CD4-positive, alpha-beta T cell treated with Interleukin-4 for 1 hour (primary cell): ENCODE results near the gene LRBA.

Experiments
- DNase-seq, 2 donors: peaks; one replicate each; pipeline ENCODE4 v3.0.0-alpha.2; 2020 to 2022

Gene LRBA

DNA sequence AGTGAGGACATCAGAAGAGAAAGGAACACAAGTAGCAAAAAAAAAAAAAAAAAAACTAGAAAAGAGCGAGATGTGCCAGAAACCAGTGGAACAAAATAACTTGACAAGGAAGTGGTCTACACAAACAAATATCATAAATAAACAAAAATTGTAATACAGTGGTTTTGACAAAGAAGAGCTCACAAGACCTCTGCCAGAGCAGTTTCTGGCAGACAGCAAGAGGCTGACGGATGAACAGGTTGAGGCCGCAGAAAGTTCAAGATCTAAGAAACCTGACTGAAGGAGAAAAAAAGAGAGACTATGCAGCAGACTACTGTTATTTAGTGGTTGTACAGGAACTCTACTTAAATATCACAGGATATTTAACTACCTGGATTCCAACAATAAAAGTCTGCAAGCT lies 367.0 kb downstream of the LRBA start:
- no peak for DNase-seq

- DNase-seq, result no peak
These were observed 368.1 kb downstream of the LRBA start for GRCh38 chr4:150647008-150647407.

DNA sequence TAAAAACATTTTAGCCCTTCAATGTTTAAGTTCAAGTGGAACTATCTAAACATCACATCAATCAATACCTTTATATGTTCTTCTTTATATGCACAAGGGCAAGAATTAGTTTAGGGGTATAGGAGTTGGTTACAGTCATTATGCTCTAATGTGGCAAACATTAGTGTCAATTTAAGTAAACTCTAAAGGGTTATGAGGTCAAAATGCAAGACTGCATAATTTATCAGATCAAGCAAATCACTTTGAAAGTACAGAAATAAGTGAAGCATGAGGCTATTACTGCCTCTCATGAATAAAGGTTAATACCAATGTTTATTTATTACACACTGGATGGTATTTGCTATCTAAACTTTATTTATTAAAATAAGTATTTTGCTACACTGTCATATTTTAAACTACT lies 373.5 kb downstream of the LRBA start:
- DNase-seq, result no peak

- no peak for DNase-seq
These were observed 382.4 kb downstream of the LRBA start for GRCh38 chr4:150632639-150633038.

GRCh38 chr4:150628073-150628472 lies 387.0 kb downstream of the LRBA start:
- DNase-seq, result no peak

DNA sequence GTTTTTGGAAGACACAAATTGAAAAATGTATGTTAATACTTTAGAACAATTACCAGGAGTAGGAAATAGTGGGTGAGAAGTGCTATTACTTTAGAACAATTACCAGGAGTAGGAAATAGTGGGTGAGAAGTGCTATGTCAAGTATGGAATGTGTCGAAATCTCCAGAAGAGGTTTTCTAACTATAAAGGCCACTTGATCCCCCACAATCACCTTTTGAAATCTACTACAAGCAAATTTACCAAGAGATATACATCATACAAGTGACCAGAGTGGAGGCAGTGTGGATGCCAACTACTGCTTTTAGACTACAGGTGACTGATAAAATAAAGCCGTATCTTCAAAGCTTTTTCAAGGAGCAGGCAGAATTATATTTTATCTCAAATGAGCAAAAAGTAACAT lies 390.1 kb downstream of the LRBA start:
- DNase-seq, result no peak

- DNase-seq, result no peak
These were observed 391.0 kb downstream of the LRBA start for GRCh38 chr4:150624055-150624454.

DNA sequence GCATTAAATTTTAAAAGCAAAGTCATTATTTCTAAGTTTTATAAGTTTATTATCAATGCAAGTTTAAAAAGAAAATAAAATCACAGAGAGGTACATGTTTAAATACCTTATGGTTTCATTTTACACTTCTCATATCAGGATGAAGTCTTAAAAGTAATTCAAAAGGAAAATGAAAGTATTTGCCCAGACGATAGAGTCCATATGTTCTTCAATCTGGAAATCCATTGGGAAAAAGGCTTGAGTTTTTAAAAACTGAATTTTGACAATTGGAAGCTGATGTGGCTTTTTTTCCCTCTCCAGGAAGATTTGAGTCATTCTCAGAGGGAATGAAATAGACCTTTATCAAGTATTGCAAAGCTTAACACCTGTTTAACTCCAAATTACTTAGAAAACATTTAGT lies 396.0 kb downstream of the LRBA start:
- DNase-seq, result no peak

DNA sequence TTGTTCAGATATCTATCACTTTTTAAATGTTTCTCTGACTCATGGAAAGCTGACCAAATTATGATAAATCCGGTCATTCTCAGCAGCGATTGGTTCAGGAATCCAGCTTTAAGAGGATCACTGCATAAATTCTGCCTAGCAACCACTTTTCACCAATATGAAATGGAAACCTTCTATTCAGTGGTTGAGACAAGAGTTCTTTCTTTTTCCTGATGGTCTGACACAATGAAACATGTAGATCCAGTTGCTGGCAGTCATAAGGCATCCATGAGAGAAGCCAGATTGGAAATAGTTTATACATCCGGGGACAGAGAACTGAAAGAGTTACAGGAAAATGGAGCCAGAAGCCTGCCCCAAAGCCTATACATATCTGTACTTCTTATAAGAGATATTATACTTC lies 406.0 kb downstream of the LRBA start:
- DNase-seq, result no peak

DNA sequence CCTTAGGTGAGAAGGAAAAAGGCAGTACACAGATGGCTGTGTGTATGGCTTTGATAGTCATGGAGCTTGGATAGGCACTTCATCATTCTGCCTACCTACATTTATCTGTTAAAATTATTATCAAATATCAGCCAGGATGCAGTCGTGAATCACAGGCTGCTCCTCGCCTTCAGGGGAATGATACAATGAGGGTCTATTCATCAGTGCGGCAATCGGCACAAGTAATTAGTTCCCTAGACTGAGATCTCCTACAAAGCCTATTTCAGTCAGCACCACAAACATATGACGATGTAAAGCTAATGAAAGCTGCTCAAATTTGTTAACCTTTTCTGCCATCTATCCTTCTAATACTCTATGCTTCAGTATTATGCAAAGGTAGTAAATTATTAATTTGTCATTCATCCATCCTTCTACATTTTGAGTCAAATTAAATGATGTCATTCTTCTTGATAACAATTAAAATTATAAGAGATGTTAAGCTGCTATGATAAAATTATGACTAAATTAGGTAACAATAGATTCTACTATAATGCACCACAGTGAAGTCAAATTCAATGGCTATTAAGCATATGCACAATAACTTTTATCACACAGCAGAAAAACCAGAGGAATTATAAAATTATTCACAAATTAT lies 414.2 kb downstream of the LRBA start:
- no peak for DNase-seq

- DNase-seq, result no peak
These were observed 415.5 kb downstream of the LRBA start for GRCh38 chr4:150599547-150599946.

- no peak for DNase-seq
These were observed 416.2 kb downstream of the LRBA start for GRCh38 chr4:150598909-150599308.

GRCh38 chr4:150593996-150594395 lies 421.1 kb downstream of the LRBA start:
- no peak for DNase-seq

GRCh38 chr4:150591904-150592303 lies 423.2 kb downstream of the LRBA start:
- no peak for DNase-seq

DNA sequence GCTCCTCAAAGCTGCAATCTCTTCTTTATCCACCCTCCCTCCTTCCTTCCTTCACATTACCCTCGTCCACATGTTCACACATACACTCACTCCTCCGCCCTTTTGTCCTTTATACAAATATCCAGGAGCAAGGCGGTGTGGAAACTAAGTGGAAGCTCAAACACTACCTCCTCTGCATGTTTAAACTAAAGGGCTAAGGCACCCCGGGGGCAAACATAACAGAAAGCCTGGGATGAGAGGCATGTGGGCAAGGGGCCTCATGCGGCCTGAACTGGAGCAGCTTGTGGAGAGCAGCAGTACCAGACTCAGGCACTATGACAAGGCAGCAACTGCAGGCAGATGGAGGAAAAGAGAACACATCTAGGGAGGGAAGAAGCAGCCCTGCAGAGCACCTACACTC lies 423.7 kb downstream of the LRBA start:
- no peak for DNase-seq

DNA sequence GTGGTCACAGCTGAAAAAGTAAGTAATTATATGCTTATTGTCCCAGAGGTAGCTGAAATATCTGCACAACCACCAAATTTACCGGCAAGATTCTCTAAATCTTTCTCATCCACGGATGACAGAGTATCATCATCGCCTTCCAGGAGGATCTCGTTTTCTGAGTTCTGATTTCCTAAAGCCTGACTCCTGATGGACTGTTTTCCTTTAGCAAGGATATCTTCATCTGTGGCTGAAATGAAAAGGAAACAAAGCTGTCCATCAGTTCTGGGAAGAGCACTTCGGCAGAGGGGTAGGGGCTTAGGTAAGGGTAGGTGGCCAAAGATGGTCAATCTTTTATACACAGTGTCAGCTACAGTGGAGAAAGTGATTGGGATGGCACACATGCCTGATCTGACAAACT lies 424.5 kb downstream of the LRBA start:
- DNase-seq, result no peak

DNA sequence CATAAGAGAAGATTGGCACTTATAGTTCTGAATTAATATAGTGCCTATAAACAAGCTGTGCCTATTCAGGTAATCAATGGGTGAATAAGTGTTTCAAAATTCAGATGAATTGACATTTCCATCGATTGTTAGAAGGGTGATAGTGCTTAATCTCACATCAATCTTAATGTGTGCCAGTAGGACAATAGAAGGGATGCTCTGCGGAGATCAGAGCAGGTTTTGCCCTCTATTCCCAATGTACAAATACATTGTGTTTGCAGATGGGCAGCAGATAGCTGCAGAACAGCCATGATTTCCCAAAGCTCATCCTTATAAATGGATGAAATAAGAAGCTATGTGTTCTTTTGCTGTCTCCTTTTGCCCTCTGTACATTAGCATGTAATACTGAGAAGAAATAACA lies 425.9 kb downstream of the LRBA start:
- DNase-seq, result no peak

GRCh38 chr4:150588316-150588715 lies 426.8 kb downstream of the LRBA start:
- no peak for DNase-seq

GRCh38 chr4:150586162-150586810 lies 428.8 kb downstream of the LRBA start:
- no peak for DNase-seq

DNA sequence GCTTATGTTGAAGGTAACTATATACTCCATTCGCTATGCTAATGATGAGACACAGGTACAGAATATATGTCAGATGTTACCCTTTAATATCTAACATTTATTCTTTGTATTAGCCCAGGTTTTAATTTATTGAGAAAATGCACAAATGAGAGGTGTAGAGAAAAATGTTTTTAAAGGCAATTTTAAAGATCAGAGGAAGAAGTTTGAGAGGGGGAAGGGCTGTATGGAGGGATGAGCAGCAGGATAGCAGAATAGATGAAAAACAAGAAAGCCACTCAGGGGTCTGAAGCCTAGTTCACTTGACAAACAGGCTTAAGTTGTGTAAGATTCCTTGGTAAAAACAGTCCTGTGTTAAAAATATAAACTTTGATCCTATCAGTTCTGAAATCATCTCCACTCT lies 429.5 kb downstream of the LRBA start:
- no peak for DNase-seq

- no peak for DNase-seq
These were observed 430.8 kb downstream of the LRBA start for GRCh38 chr4:150584111-150584915.

GRCh38 chr4:150583287-150584110 lies 431.6 kb downstream of the LRBA start:
- DNase-seq, result no peak

DNA sequence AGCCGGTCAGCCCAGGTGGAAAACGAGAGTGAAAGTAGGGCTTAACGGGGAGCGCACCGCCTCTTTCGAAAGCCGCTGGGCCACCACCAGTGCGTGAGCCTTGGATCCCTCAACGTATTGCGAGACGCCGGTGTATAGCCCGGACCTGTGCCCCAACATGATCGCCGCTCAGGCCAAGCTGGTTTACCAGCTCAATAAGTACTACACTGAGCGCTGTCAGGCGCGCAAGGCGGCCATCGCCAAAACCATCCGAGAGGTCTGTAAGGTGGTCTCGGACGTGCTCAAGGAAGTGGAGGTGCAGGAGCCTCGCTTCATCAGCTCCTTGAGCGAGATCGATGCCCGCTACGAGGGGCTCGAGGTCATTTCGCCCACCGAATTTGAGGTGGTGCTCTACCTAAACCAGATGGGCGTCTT lies 432.2 kb downstream of the LRBA start:
- no peak for DNase-seq
